Brain microvascular endothelial cell (primary cell): ENCODE results near the gene HECA.

Source experiments
- DNase-seq: peaks from one replicate; pipeline ENCODE4 v3.0.0-alpha.2; 2020
- H3K27ac ChIP-seq: fragments of 250-450 bp; sonication (Bioruptor Pico); 2 replicates; pipeline ENCODE4 v1.5.1; 2020; ENCODE audit warnings: mild to moderate bottlenecking, moderate library complexity
- H3K27me3 ChIP-seq: fragments of 250-450 bp; sonication (Bioruptor Pico); replicated peaks from 2 replicates; pipeline ENCODE4 v1.5.1; 2020; ENCODE audit warnings: mild to moderate bottlenecking
- H3K36me3 ChIP-seq: fragments of 250-450 bp; sonication (Bioruptor Pico); replicated peaks from 2 replicates; pipeline ENCODE4 v1.5.1; 2020; ENCODE audit warnings: mild to moderate bottlenecking
- H3K4me3 ChIP-seq: 2 replicates; pipeline ENCODE4 v1.5.1; 2011; ENCODE audit warnings: low read depth, mild to moderate bottlenecking, control low read depth, low read length, moderate library complexity
- in situ Hi-C: cut with HindIII; loops from 2 replicates; pipeline ENCODE4 v1.10.0; 2017; ENCODE audit warnings: low sequenced_read_pairs, low pct_ligation_motif_present
- TF ChIP-seq, protein P1 (sequence below): IDR thresholded peaks from 2 replicates; pipeline ENCODE4 v1.5.1; 2011; ENCODE audit warnings: low read depth, mild to moderate bottlenecking, moderate library complexity, low read length, control low read depth, inconsistent platforms; ENCODE audit errors: missing control alignments

HECA gene

DNA sequence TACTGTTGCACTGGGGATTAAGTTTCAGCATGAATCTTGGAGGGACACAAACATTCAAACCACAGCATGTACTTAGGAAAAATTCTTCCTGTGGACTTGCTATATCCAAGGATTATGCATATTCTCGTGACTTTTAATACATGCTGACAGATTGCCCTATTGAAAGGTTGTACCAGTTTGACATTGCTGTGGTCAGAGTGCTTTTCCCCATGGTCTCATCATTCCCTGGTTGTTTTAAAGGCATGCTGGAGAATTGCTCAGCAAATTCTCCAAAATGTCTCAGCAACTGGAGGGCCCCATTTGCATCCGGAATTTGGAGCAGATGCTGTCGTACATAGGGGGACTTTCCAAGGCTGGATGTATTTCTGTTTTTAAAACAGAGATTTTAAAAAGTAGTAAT lies 7.4 kb downstream of the HECA start:
- no peak overlapping the region for H3K27ac ChIP-seq
- no peaks in the 10 kb centered on the region for H3K36me3 ChIP-seq
- H3K27me3 ChIP-seq = no peaks in the 10 kb centered on the region
- no peak for DNase-seq
- no peak overlapping the region for H3K4me3 ChIP-seq
- TF ChIP-seq, protein P1, sequence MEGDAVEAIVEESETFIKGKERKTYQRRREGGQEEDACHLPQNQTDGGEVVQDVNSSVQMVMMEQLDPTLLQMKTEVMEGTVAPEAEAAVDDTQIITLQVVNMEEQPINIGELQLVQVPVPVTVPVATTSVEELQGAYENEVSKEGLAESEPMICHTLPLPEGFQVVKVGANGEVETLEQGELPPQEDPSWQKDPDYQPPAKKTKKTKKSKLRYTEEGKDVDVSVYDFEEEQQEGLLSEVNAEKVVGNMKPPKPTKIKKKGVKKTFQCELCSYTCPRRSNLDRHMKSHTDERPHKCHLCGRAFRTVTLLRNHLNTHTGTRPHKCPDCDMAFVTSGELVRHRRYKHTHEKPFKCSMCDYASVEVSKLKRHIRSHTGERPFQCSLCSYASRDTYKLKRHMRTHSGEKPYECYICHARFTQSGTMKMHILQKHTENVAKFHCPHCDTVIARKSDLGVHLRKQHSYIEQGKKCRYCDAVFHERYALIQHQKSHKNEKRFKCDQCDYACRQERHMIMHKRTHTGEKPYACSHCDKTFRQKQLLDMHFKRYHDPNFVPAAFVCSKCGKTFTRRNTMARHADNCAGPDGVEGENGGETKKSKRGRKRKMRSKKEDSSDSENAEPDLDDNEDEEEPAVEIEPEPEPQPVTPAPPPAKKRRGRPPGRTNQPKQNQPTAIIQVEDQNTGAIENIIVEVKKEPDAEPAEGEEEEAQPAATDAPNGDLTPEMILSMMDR = no peak
- in situ Hi-C loops = no loop called here

DNA sequence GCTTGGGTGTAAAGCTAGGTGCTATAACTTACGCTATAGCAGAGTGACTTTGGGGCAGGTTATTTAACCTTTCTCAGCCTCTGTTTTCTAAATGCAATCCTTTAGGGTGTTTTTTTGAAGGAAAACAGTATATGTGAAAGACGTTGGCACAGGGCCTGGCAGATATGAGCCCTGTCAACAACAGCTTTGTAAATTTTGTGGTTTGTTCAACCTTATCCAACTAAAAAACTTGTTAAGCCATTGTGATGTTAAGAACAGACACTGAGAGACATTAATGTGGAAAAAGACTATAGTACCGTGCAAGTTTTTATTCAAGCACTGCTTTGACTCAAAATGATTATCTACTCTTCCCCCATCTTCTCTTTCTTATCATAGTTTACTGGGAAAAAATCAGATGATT lies 8.2 kb downstream of the HECA start:
- Histone ChIP-seq H3K4me3 (no peak overlapping the region), H3K27me3 (no peaks in the 10 kb centered on the region), H3K36me3 (no peaks in the 10 kb centered on the region), H3K27ac (no peak overlapping the region)
- in situ Hi-C loops = no loop called here
- TF ChIP-seq, protein P1 = no peak
- DNase-seq = no peak

DNA sequence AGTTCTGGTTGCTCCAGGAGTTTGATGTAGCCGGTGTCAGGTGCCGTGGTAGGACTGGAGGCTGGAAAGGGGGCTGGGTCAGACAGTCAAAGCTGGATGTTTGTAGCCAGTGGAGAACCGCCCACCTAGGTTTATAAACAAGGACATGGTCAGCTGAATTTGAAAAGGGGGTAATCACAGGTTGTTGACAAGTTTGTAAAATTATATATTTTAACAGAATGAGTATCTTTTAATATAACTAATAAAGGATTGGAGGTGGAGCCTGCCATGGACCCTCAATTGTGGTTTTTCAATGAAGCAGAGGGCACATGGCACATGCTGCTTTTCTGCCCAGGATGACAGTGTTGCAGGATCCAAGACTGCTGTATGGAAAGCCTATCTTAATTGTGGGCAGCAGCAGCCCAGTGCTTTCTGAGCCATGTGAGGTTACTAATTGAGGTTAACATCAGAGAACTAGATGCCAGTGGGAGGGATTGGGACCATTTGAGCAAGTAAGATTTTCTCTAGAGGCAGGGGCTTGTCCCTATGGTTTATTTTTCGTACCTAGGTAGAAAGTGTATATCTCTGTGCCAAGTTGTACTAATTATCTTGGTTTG lies 9.7 kb downstream of the HECA start:
- Histone ChIP-seq H3K4me3 (no peak overlapping the region), H3K27ac (no peak overlapping the region), H3K27me3 (no peaks in the 10 kb centered on the region), H3K36me3 (no peaks in the 10 kb centered on the region)
- TF ChIP-seq, protein P1 = no peak
- DNase-seq = no peak
- in situ Hi-C loops = no loop called here

DNA sequence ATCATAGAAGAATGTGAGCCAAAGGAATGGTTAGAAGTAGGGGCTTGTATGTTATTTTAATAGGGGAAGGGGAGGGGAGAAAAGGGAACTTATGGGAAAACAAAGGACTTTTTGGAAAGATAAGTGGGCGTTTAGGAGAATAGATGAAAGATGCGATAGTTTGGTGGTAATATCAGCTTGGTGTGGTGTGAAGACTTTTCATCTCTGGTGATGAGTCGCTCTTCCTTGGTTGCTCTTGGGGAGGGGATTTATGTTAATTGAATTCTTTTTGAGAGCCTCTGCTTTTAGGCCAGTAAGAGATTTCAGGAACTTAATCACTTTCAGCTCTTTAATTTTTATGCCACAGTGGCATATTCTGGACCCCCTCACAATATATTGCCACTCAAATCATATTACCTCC lies 10.8 kb downstream of the HECA start:
- Histone ChIP-seq H3K36me3 (no peaks in the 10 kb centered on the region), H3K27me3 (no peaks in the 10 kb centered on the region), H3K27ac (no peak overlapping the region), H3K4me3 (no peak overlapping the region)
- TF ChIP-seq, protein P1 = no peak
- no peak for DNase-seq
- in situ Hi-C loops = no loop called here

DNA sequence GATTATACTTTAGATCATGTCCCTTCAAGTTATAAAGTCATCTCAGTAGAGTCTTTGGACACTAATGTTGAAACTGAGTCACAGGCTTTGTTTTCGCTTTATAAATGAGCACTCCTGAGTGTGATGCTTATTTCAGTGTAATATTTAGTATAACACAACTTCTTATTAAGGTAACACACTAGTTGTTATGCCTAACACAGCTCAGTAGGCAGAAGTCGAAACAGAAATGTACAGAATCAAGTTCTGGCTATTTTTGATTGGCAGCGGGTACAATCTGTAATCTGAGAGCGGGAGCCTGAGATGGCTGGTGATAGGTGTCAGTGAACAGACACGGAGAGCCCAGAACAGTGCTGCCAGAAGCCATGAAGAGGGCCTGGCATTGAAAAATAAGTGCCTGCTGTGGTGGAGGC lies 11.4 kb downstream of the HECA start:
- Histone ChIP-seq H3K27ac (no peak overlapping the region), H3K36me3 (no peaks in the 10 kb centered on the region), H3K27me3 (no peaks in the 10 kb centered on the region), H3K4me3 (no peak overlapping the region)
- DNase-seq = no peak
- TF ChIP-seq, protein P1 = no peak
- in situ Hi-C loops = no loop called here

DNA sequence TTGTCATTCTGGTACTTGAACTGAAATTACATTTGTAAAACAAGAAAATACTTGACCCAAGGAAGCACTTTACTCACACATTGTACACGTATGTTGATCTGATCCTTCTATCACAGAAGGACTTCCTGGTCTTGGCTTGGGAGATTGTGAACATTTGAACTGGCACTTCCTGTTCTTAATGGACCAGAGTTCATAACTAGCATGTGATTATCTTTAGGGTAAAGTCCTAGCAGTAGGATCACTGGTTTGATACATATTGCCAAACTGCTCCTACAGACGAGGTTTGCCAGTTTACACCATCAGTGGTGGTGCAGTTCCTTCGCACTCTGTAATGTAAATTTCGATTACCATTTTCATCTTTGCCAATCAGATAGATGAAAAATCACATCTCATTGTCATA lies 12.7 kb downstream of the HECA start:
- in situ Hi-C loops = no loop called here
- H3K27me3 ChIP-seq = no peaks in the 10 kb centered on the region
- no peaks in the 10 kb centered on the region for H3K36me3 ChIP-seq
- TF ChIP-seq, protein P1 = no peak
- no peak overlapping the region for H3K27ac ChIP-seq
- DNase-seq = no peak
- no peak overlapping the region for H3K4me3 ChIP-seq
